ENCODE data around the gene SLC28A1. TPM values are rescaled to one million over a fixed set of nuclear protein-coding genes. Genes with fewer than 3 reads are reported as not detected.
"Not testable (repeated sequence)": the region's sequence is repeated elsewhere in the genome, so short reads cannot be mapped to it uniquely, and the experiment has no call there.

SLC28A1 gene
- polyA plus RNA-seq, 5 donors, result 0.10 to 0.24 (median 0.13) TPM

- DNase-seq, result no peak
Measured at GRCh38 chr15:84910928-84911623, 26.6 kb downstream of the SLC28A1 start.

GRCh38 chr15:84911879-84912660 lies 27.6 kb downstream of the SLC28A1 start:
- peak; percentile 10 to 18 for DNase-seq

GRCh38 chr15:84913360-84913723 lies 28.9 kb downstream of the SLC28A1 start:
- DNase-seq, result no peak

- no peak for DNase-seq
Measured at GRCh38 chr15:84914351-84914750, 29.9 kb downstream of the SLC28A1 start.

- peak; percentile 19 to 21 for DNase-seq
Measured at GRCh38 chr15:84914909-84915605, 30.6 kb downstream of the SLC28A1 start.

GRCh38 chr15:84915606-84915958 lies 31.1 kb downstream of the SLC28A1 start:
- no peak for DNase-seq

GRCh38 chr15:84917452-84917851 lies 33.0 kb downstream of the SLC28A1 start:
- DNase-seq, result no peak

GRCh38 chr15:84919106-84919667 lies 34.7 kb downstream of the SLC28A1 start:
- DNase-seq, result no peak

- DNase-seq, result no peak
Measured at GRCh38 chr15:84921121-84921520, 36.7 kb downstream of the SLC28A1 start.

- DNase-seq, result no peak
Measured at GRCh38 chr15:84922530-84922929, 38.1 kb downstream of the SLC28A1 start.

- no peak for DNase-seq
Measured at GRCh38 chr15:84924077-84924731, 39.7 kb downstream of the SLC28A1 start.

- DNase-seq, result not testable (repeated sequence)
Measured at GRCh38 chr15:84924821-84925569, 40.5 kb downstream of the SLC28A1 start.

GRCh38 chr15:84925906-84926305 lies 41.4 kb downstream of the SLC28A1 start:
- DNase-seq, result no peak

- DNase-seq, result no peak
Measured at GRCh38 chr15:84926491-84927230, 42.2 kb downstream of the SLC28A1 start.

GRCh38 chr15:84928843-84929168 lies 44.3 kb downstream of the SLC28A1 start:
- DNase-seq, result no peak

- no peak for DNase-seq
Measured at GRCh38 chr15:84929795-84930603, 45.5 kb downstream of the SLC28A1 start.

GRCh38 chr15:84934942-84935729 lies 50.7 kb downstream of the SLC28A1 start:
- no peak for DNase-seq

- DNase-seq, result no peak
Measured at GRCh38 chr15:84937144-84937543, 52.7 kb downstream of the SLC28A1 start.

GRCh38 chr15:84938726-84939125 lies 54.3 kb downstream of the SLC28A1 start:
- no peak for DNase-seq

All from right lung (tissue), 5 donors.